HG02981 (cell line): ENCODE results near the gene PCDH15.
"Not testable (repeated sequence)": the region's sequence is repeated elsewhere in the genome, so short reads cannot be mapped to it uniquely, and the experiment has no call there.

Source experiments
- ATAC-seq: cut with Tn5 transposase; IDR thresholded peaks from one replicate; pipeline ENCODE4 v1.9.1; 2021; ENCODE audit warnings: mild to moderate bottlenecking, moderate library complexity; ENCODE audit not compliant: unreplicated experiment

The PCDH15 gene

DNA sequence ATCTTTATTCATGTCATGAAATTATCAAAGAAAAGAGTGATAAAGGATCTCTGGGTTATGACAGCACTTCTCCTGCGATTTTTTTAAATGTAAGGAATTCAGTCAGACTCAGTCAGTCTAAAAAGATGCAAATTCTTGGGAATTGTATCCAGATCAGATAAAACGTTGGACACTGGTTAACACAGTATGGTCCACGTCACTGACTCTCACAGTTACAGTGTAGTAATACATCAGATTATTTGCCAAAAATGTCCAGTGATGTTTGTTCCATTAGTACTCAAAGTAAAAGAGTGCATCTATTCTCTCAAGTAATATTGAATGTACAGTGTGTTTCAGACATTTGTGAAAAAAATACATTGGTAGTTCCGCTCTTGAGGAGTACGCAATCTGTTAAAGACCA, 224.5 kb downstream of the PCDH15 start:
- ATAC-seq = no peak

DNA sequence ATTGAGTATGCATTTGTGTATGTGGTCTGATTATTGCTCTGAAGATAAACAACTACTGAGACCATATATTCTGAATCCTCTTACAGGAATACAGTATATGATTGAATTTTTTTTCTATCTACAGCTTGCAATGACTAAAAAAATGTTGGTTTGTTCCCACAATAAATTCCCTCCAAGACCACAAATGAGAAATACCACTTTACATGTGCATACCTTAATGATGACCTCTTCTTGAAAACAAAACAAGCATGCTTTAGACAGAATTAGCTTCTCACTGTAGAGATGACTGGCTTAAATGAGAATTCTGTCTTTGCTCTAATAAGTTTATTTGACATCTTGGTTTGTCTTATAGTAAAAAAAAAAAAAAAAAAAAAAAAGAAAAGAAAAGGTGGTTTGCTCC, 241.5 kb downstream of the PCDH15 start:
- no peak for ATAC-seq

DNA sequence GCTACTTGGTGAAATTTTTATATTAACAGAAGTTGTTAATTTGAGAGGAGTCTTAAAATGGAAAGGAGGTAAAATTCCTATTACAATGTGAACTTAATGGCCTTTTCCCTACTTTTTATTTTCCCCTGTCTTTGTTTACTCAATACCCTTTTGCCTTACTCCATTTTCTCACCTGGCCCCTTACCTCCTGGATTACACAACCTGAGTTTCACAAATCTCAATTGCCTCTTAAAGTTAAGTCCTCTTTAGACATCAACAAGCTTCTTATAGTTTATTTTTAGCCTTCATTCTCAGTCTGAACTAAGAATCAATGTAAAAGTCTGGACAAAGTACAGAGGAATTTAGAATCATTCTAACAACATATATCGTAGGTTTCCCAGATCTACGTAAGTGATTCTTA, 247.0 kb downstream of the PCDH15 start:
- ATAC-seq = no peak

DNA sequence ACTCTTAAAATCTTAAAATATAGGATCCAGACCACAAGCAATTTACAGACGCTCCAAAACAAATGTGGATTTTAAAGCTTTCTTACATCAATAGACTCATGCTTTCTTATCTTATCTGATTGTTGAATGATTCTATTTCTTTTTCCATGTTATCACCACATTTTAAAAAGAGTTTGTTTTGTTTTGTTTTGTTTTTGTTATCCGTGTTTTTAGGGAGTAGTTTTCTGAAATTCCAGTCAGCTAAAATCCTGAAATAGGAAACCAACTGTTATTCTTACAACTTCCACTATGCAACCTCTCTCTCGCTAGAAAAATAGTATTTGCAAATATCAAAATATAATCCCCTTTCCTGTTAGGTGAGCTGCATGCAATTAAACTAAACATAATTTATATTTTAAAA, 251.0 kb downstream of the PCDH15 start:
- ATAC-seq = no peak

DNA sequence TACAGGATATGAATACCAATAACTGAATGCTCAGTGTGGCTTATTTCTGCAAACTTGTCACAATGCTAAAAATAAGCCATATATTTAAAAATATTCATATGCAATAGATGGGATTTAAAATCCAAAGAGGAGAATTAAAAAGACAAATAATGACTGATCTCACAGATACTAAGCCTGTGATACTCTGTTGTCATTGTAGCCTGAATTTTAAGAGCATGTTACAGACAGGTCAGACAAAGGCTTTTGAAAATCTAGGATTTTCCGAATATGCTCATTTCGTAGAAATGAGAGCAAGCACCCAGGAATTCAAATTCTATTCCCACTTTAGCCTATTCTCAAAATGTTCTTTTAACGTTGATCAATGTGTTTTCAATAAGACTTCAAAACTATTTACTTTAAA, 269.7 kb downstream of the PCDH15 start:
- ATAC-seq = no peak

DNA sequence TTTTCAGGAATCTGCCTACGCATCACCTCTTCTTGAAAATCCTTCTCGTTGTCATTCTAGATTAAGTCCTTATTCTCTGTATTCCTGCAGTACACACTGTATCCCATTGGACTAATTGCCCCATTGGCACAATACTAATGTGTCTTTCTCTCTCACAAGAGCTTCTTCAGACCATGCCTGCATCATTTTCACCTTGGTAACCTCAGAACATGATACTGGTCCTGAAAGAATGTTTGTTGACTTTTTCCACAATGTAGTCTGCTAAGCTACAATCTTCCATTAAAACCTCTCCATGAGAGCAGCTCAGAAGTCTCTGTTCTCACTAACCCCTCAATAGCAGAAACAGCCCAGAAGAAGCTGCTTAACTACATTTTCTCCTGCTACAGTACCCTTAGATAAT, 270.7 kb downstream of the PCDH15 start:
- no peak for ATAC-seq

DNA sequence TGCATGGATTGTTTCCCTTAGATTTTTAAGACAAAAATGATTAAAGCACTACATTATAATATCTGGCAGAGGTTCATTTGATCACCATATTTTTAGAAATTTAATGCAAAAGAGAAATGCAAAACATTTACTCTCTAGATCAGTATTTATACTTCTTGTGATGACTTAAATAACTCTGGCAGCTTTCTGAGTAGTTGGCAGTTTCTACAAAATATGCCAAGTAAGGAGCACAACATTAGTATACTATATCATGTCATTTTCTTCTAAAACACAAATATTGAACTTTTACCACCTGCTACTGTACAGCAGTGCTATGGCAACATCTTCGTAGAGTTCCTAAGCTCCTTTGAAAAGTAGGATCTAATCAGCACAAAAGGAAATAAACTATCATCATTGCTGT, 275.2 kb downstream of the PCDH15 start:
- ATAC-seq = no peak

DNA sequence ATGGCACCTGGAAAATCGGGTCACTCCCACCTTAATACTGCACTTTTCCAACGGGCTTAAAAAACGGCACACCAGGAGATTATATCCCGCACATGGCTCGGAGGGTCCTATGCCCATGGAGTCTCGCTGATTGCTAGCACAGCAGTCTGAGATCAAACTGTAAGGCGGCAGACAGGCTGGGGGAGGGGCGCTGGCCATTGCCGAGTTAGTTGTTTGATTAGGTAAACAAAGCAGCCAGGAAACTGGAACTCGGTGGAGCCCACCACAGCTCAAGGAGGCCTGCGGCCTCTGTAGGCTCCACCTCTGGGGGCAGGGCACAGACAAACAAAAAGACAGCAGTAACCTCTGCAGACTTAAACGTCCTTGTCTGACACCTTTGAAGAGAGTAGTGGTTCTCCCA, 285.8 kb downstream of the PCDH15 start:
- not testable (repeated sequence) for ATAC-seq

DNA sequence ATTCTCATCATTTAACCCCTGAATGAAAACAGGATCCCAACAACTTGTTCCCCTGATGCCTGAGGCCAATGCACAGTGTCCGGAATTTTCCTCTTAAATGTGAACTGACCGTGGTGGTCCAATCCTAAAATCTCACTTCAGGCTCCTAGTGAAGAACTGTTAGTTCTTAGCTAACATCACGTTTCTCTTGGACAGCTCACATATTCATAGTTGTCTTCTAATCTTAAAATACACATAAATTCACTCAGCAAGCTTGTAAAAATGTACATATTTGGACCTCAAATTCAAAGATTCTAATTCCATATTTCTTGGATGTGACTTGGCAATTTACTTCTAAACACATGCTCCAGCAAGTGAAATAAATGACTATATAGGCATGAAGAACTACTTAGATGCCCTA, 297.2 kb downstream of the PCDH15 start:
- ATAC-seq = no peak

DNA sequence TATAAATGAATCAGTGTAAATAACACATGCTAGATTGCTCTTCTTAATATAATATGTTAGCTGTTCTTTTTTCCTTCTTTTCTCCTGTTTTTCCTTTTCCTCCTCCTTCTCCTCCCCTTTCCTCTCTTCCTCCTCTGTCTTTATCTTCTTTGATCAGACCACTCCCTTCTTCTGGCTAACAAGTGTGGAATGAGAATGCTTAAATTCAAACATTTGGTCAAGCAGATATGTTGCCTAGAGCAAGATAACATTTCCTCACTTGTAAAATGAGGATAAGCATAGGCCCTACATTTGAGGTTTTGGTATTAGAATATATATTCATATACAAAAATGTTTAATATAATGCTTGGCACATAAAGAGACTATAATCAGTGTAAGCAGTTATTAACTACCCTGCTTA, 299.1 kb downstream of the PCDH15 start:
- ATAC-seq = no peak

DNA sequence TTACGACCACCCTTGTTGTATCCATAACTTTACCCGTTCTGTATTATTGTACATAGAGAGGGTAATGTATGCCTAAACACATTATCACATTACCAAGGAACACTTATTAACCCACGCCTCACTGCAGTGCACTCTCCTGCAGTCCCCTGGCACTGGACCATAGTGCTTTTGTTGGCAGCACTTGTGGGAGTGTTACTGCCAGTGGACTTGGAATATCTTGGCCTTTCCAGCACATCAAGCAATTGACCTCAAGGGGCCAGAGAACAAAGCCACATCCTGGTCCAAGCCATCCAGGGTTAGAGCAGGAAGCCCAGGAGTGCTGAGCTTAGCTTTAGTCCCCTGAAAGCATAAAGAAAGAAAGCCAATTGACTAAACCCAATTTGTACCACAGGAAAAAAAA, 304.2 kb downstream of the PCDH15 start:
- no peak for ATAC-seq

DNA sequence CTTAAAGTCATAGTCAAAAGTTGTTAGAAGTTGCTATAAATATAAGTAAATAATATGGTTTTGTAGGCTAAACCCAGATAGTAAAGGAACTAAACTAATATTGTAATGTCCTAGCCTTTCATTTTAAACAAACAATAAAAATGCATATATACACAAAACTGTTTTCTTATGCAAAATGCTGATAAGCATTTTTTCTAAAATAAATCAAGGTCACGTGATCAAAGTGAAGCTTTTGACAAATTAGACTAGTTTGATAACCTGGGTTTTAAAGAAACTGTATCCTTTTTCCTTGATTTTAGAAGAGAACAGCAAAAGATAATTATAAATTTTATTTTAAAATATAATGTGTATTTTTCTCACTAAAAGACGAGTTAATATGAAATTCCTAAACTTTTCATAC, 313.3 kb downstream of the PCDH15 start:
- ATAC-seq = no peak

DNA sequence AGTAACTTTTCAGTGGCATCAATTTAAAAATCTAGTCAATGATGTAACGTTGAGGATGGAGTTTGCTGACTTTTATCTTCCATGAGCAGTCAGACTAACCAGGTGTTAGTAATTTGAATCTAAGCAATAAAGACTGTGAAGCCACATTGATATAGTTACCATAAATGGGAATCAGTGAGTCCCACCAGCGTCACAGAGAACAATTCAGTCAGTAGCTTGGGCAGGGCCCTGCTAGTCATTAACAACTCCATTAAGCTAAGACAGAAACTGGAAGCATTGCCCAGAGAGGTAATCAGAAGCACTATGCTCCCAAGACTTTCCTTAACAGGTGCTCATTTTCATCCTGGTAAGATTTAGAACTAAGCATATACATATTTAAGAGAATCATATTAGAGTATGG, 315.1 kb downstream of the PCDH15 start:
- no peak for ATAC-seq

DNA sequence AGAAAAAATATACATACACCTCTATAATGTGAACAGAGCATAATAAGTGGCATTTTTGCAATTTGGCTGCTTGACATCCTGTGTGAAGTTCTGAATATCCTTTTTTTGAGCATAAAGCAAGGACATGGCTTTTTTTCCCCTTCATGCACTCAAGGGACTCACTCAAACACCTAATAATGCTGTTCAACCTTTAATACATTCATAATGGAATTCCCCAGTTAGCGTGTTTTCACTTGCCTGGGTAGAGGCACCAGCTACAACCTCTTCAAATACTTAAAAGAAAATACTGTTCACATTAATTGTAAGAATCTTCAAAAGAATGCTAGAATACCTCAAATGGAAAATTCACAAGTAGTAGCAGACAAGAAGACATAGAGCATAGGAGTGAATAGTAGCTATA, 316.8 kb downstream of the PCDH15 start:
- no peak for ATAC-seq

DNA sequence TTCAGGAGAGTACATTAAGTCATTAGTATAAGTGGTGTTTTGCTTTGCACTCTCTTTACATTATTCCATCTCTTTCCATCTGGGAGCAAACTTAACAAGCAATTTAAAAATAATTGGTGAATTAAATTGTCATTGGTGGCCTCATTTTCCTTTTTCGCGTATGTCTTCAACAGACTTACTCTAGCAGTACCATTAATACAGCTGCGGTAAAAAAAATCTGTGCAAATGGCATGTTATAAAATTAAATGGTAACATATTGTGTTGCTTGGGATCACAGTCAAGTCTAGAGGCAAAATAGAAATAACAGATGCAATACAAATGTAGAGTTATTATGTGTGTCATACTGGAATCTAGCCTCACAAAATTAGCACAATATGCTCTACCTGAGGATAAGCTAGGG, 322.4 kb downstream of the PCDH15 start:
- ATAC-seq = no peak

DNA sequence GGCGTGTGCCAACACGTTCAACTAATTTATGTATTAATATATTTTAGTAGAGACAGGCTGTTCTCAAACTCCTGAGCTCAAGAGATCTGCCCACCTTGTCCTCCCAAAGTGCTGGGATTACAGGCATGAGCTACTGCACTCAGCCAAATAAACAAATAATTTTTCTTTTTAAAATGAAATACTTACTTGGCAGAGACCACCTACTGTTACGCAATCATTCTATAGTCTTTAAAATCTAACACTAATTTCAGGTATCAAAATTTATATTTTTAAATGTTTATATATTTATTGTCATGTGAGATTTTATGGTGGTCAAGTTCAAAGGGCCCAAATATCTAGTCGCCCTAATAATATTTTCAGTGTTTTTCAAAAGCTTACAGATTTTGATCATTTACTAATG, 323.3 kb downstream of the PCDH15 start:
- no peak for ATAC-seq

DNA sequence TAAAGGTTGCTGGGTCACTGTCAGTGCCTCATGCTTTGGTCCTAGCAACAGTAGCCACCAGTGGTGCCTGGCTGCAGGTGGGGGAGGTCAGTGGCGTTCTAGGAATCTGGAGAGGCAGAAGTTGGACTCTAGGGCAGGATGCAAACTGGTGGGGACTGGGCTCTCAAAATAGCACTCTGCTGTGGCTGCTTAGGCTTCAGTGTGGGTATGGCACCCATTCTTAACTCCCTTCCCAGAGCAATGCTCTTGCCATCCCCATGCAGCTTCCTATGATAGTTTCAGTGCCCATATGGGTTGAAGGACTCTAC, 330.8 kb downstream of the PCDH15 start:
- no peak for ATAC-seq

DNA sequence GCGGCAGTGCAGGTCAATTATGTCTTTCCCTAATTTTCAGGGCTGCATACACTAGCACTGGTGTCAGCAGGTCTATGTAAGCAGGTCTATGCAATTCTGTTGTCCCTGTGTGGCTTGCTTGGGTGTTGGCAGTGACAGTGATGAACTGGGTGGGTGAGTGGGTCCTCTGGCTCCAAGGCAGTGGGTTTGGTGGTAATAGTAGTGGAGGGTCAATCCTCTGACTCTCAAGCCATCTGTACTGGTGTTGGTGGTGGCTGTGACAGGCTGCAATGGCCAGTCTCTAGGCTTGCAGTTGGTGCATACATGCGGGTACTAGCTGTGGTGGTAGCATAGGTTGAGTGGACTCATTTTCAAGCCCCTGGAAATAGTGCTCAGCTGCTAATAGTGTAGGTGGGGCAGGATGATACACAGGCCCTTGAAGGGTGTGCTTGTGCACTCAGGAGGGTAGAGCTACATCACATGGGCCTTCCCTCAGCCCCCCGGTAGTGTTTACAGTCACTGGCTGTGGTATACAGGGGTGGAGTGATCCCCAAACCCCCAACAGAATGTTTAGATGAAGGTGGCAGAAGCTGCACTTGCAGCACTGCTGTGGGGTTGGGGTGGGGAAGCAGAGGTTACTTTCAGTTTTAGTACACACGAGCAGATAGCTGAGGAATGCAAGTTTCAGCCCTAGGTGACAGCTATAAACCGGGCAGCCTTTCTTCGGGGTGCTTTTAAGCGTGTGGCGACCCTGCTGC, 331.3 kb downstream of the PCDH15 start:
- ATAC-seq = no peak

DNA sequence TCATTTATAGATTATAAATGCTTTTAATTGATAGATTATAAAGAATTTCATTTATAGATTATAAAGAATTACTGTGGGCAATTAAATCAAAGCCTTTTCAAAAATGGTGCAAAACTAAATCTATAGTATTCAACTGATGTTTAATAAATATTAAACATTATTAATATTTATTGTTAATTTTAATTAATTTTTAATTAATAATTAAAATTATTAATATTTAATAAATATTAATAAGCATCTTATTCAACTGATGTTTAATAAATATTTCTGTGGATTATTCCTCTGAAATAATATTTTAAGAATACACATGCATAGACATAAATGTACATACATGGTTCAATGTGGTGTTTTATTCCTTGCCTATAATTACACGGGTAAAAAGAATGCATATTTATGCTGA, 346.8 kb downstream of the PCDH15 start:
- no peak for ATAC-seq

DNA sequence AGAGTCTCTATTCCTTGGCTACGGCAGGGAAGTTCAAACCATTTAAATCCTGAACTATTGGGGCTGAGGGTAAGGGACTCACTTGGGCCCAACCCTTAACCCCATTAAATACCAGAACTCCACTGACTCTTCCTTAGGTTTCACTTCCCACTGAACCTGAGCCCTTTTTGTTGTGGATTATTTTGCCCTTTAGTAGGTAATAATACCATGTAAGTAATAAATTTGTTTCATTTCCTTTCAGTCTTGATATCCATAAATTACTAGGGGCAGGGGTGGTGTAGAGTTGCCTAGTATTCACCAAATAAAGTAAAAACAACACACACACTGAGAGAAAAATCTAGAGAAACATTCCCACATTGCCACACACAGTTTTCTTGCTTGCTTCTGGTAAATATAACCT, 352.0 kb downstream of the PCDH15 start:
- ATAC-seq = no peak

DNA sequence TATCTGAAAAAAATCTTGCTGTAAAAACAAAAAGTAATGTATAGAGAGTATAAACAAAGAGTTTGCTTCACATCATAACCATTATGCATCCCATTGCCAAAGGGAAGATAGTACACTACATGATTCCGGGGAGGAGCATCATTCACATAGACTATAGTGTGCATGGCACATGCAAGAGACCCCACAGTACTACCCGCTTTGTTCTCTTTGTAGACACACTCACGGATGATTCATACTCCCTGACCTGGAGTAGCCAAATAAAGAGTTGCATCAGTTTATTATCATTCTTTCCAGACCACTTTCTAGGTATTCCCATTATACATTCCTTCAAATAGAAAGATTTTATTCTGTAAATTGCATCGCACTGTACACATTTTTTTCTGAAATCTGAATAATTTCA, 356.9 kb downstream of the PCDH15 start:
- no peak for ATAC-seq

DNA sequence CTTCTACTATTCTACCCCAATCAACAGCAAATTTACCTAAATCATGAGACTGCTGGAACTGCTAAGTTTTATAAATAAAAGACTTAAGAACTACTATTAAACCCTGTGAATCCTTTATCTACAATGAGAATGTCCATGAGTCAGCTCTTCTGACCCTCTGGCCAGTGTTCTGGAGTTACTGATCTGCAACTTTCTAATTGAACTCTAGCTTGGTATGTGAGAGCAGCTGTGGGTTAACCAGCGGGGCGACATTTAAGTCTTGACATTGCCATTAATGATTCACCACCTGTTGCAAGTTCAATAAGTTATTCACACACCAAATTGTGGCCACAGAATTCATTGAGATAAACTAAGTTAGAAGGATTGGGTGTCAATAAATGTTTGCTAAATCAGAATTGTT, 359.8 kb downstream of the PCDH15 start:
- ATAC-seq = no peak

DNA sequence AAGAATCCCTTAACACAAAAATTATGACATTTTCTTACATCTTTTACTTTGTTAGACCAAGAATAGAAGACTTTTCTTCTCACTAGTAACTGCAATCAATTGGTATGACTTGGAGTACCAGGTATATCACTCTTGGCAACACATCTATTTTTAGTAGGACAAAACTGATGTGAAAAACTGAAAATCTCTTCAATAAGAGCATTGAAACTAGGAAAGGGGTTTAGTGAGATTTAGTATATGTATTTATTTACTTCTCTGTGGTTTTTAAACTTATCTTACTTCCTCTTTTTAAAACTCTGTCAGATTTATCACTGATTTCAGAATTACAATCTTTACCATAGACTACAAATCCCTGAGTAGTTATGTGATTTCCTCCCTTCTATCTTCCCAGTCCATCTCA, 366.2 kb downstream of the PCDH15 start:
- no peak for ATAC-seq

DNA sequence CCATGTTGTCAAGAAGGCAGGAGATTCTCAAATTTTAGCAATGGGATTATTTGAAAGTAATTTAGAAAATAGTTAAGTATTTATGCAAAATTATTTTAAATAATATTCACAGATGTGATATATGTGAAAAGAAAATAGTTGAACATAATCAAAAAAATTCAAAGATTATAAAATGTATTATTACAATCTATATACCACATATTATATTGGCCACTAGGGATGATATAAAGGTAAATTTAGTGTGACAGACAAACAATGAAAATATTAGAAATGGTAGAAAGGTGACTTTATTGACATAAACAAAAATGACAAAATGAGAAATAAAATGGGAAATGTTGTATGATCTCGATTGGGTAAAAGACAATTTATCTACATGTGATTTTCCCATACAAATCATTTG, 385.5 kb downstream of the PCDH15 start:
- no peak for ATAC-seq
